Testis (tissue), 2 donors: ENCODE measurements around the gene BRSK2.

Experiments
- POLR2A ChIP-seq: fragments of 450-650 bp; IDR thresholded peaks from one replicate; pipeline ENCODE4 v1.6.1; 2017; ENCODE audit warnings: antibody characterized with exemption, mild to moderate bottlenecking, moderate library complexity
- TF ChIP-seq, protein P1 (sequence below), 3 experiments: fragments of 450-650 bp in 2 of 3; fragments of 200-600 bp in 1 of 3; sonication (generic) in 1 of 3; IDR thresholded peaks; one replicate each; pipeline ENCODE4 v1.5.1; 2016 to 2019; ENCODE audit warnings: antibody characterized with exemption in 3 of 3, mild to moderate bottlenecking in 2 of 3, moderate library complexity in 1 of 3

DNA sequence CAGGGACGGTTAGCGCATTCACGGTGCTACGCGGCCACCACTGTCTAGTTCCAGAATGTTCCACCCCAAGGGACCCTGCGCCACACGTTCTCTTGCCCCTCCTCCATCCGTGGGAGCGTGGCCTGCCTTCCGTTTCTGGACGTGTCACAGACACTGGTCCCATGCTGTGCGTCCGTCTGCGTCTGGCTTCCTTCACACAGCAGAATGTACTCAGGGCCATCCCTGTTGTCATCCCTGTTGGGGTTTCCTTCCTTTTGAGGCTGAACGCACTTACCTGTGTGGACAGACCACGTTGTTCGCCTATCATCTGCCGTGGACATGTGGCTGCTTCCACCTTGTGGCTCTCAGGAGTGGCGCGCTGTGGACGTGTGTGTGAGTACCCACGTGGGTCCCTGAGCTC lies 24.9 kb downstream of the BRSK2 start:
- TF ChIP-seq, protein P1, sequence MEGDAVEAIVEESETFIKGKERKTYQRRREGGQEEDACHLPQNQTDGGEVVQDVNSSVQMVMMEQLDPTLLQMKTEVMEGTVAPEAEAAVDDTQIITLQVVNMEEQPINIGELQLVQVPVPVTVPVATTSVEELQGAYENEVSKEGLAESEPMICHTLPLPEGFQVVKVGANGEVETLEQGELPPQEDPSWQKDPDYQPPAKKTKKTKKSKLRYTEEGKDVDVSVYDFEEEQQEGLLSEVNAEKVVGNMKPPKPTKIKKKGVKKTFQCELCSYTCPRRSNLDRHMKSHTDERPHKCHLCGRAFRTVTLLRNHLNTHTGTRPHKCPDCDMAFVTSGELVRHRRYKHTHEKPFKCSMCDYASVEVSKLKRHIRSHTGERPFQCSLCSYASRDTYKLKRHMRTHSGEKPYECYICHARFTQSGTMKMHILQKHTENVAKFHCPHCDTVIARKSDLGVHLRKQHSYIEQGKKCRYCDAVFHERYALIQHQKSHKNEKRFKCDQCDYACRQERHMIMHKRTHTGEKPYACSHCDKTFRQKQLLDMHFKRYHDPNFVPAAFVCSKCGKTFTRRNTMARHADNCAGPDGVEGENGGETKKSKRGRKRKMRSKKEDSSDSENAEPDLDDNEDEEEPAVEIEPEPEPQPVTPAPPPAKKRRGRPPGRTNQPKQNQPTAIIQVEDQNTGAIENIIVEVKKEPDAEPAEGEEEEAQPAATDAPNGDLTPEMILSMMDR (IDR thresholded peaks at IDR 0.05), result no peak
- TF ChIP-seq POLR2A, result no peak
